Measurements from ENCODE around the gene MC5R. TPM values are rescaled to one million over a fixed set of nuclear protein-coding genes. Genes with fewer than 3 reads are reported as not detected.
A peak's percentile ranks its signal among the peaks of the same experiment; 100 is the strongest.

MC5R gene
- total RNA-seq, 1 experiment from 2014 or later = not detected

DNA sequence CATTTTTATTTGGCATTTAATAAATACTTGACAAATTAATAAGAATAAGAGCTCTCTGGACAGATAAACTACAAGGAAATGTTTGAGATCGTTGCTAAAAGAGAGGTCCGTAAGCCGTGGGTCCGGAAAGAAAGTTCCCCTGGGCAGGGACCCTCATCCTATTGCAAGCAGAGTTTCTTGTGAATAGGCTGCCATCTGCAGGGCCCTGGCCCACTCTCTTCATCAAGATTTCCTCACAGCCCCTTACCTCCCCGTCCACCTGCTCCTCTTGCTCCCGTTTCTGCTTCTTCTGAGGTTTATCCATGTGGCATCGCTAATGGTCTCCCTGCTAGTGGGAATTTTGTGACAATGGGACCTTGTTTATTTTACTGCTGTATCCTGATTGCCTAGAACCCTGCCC lies 30.1 kb upstream of the MC5R start:
- TF ChIP-seq, protein P1, sequence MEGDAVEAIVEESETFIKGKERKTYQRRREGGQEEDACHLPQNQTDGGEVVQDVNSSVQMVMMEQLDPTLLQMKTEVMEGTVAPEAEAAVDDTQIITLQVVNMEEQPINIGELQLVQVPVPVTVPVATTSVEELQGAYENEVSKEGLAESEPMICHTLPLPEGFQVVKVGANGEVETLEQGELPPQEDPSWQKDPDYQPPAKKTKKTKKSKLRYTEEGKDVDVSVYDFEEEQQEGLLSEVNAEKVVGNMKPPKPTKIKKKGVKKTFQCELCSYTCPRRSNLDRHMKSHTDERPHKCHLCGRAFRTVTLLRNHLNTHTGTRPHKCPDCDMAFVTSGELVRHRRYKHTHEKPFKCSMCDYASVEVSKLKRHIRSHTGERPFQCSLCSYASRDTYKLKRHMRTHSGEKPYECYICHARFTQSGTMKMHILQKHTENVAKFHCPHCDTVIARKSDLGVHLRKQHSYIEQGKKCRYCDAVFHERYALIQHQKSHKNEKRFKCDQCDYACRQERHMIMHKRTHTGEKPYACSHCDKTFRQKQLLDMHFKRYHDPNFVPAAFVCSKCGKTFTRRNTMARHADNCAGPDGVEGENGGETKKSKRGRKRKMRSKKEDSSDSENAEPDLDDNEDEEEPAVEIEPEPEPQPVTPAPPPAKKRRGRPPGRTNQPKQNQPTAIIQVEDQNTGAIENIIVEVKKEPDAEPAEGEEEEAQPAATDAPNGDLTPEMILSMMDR (conservative IDR thresholded peaks at IDR 0.05; ENCODE audit: low read depth, low read length) = no peak
- no peak for TF ChIP-seq EZH2 (IDR thresholded peaks at IDR 0.05; ENCODE audit: borderline replicate concordance, low read depth, low read length, poor library complexity, severe bottlenecking)
- H3K4me3 ChIP-seq (ENCODE audit: low read depth, low read length, poor library complexity, severe bottlenecking) = no peak overlapping the region
- ChIA-PET POLR2A (ENCODE audit: low non-redundant PET) (no interaction called here), CTCF (no interaction called here)
- no peaks in the 10 kb centered on the region for H3K9me3 ChIP-seq (ENCODE audit: low read depth, low read length, poor library complexity, severe bottlenecking)
- no peaks in the 10 kb centered on the region for H3K4me1 ChIP-seq (ENCODE audit: insufficient read depth, low read length, poor library complexity, severe bottlenecking)
- DNase-seq (ENCODE audit: low spot score) = no peak
- no peaks in the 10 kb centered on the region for H3K27me3 ChIP-seq (replicated peaks; ENCODE audit: insufficient read depth, low read depth, low read length, poor library complexity)
- intact Hi-C loops (cut with micrococcal nuclease; ENCODE audit: unreplicated experiment) = loop anchor here (5.0 to 10.0 kb wide), 2 partner anchors 49 to 127 kb away; no protein-coding TSS in a partner anchor
- H3K27ac ChIP-seq (ENCODE audit: low read depth, low read length, poor library complexity, severe bottlenecking) = no peak overlapping the region
- H3K36me3 ChIP-seq (ENCODE audit: insufficient read depth, low read length, poor library complexity, severe bottlenecking) = no peaks in the 10 kb centered on the region
- no TSS peak for BruUV-seq (replicated peaks)

DNA sequence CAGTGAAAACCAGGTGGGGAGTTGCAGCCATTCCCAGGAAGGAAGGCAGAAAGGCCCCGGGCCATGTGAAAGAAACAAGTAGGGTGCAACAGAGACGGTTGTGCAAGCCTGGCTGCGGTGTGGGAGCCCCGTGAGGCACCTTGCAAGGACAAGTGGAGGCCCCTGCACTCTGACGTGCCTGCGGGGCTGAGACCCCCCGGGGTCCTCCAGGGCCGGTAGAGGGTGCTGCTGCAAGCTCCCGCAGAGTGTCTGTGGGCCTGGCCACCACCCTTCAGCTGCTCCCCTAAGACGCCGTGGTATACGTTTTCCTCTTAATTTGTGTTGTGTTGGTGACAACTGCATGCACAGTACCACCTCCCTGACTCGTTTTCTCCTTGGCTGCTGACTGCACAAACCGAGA lies 27.4 kb upstream of the MC5R start:
- no TSS peak for BruUV-seq (replicated peaks)
- no peaks in the 10 kb centered on the region for H3K9me3 ChIP-seq (ENCODE audit: low read depth, low read length, poor library complexity, severe bottlenecking)
- no peak for DNase-seq (ENCODE audit: low spot score)
- no peak for TF ChIP-seq EZH2 (IDR thresholded peaks at IDR 0.05; ENCODE audit: borderline replicate concordance, low read depth, low read length, poor library complexity, severe bottlenecking)
- TF ChIP-seq, protein P1 (conservative IDR thresholded peaks at IDR 0.05; ENCODE audit: low read depth, low read length) = no peak
- peaks cover 17% of the 10 kb centered on the region for H3K27me3 ChIP-seq (replicated peaks; ENCODE audit: insufficient read depth, low read depth, low read length, poor library complexity)
- peaks cover 4% of the 10 kb centered on the region for H3K4me1 ChIP-seq (ENCODE audit: insufficient read depth, low read length, poor library complexity, severe bottlenecking)
- POLR2A ChIA-PET (ENCODE audit: low non-redundant PET) = no interaction called here
- no peak overlapping the region for H3K27ac ChIP-seq (ENCODE audit: low read depth, low read length, poor library complexity, severe bottlenecking)
- CTCF ChIA-PET = no interaction called here
- H3K4me3 ChIP-seq (ENCODE audit: low read depth, low read length, poor library complexity, severe bottlenecking) = no peak overlapping the region
- intact Hi-C loops (cut with micrococcal nuclease; ENCODE audit: unreplicated experiment) = loop anchor here (10.0 kb wide), 1 partner anchor 52 kb away; no protein-coding TSS in a partner anchor
- H3K36me3 ChIP-seq (ENCODE audit: insufficient read depth, low read length, poor library complexity, severe bottlenecking) = no peaks in the 10 kb centered on the region

DNA sequence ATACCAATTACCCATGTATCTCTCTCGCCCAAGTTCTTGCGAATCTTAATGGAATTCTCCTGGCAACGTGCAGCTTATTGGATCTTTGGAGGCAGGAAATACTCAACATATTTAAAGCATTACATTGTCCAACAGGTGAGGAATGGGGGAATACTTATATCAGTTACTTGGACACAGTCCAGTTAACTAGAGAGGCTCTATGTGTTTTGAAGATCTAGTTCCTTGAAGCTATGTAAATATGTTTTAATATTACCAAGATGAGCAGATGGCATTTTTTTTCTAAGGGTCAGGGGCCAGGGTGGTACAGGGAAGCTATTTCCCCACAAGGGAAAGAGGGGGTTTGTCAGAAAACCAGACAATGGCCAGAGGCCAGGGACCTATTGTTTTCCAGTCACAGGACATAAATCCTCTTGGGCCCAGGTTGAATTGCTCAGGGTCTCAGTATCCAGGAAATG lies 26.8 kb upstream of the MC5R start:
- Histone ChIP-seq H3K27me3 (replicated peaks; ENCODE audit: insufficient read depth, low read depth, low read length, poor library complexity) (peaks cover 20% of the 10 kb centered on the region), H3K27ac (ENCODE audit: low read depth, low read length, poor library complexity, severe bottlenecking) (no peak overlapping the region), H3K36me3 (ENCODE audit: insufficient read depth, low read length, poor library complexity, severe bottlenecking) (no peaks in the 10 kb centered on the region), H3K9me3 (ENCODE audit: low read depth, low read length, poor library complexity, severe bottlenecking) (no peaks in the 10 kb centered on the region), H3K4me3 (ENCODE audit: low read depth, low read length, poor library complexity, severe bottlenecking) (no peak overlapping the region), H3K4me1 (ENCODE audit: insufficient read depth, low read length, poor library complexity, severe bottlenecking) (peaks cover 4% of the 10 kb centered on the region)
- peak; percentile 9 for DNase-seq (ENCODE audit: low spot score)
- BruUV-seq (replicated peaks) = no TSS peak
- intact Hi-C loops (cut with micrococcal nuclease; ENCODE audit: unreplicated experiment) = loop anchor here (10.0 kb wide), 1 partner anchor 52 kb away; no protein-coding TSS in a partner anchor
- TF ChIP-seq EZH2 (IDR thresholded peaks at IDR 0.05; ENCODE audit: borderline replicate concordance, low read depth, low read length, poor library complexity, severe bottlenecking) = no peak
- TF ChIP-seq, protein P1 (conservative IDR thresholded peaks at IDR 0.05; ENCODE audit: low read depth, low read length) = no peak
- POLR2A ChIA-PET (ENCODE audit: low non-redundant PET) = no interaction called here
- CTCF ChIA-PET = no interaction called here
